Left ventricle myocardium inferior (tissue), 1 donor: ENCODE measurements around the gene SCRG1. TPM values are rescaled to one million over a fixed set of nuclear protein-coding genes. Genes with fewer than 3 reads are reported as not detected.

Experiments
- DNase-seq: peaks from one replicate; pipeline ENCODE4 v3.0.0-alpha.2; 2020
- H3K27ac ChIP-seq: fragments of 200-600 bp; replicated peaks from 2 replicates; pipeline ENCODE4 v1.8.0; 2021
- H3K27me3 ChIP-seq: fragments of 200-600 bp; 2 replicates; pipeline ENCODE4 v1.8.0; 2021; ENCODE audit warnings: low read depth
- H3K36me3 ChIP-seq: fragments of 200-600 bp; 2 replicates; pipeline ENCODE4 v1.8.0; 2021
- H3K4me1 ChIP-seq: fragments of 200-600 bp; 2 replicates; pipeline ENCODE4 v1.8.0; 2021
- H3K4me3 ChIP-seq: fragments of 200-600 bp; 2 replicates; pipeline ENCODE4 v1.8.0; 2021; ENCODE audit warnings: mild to moderate bottlenecking, moderate library complexity
- H3K9me3 ChIP-seq: fragments of 200-600 bp; replicated peaks from 2 replicates; pipeline ENCODE4 v1.8.0; 2021
- CTCF ChIP-seq: fragments of 200-600 bp; IDR thresholded peaks from 2 replicates; pipeline ENCODE4 v1.8.0; 2021; ENCODE audit warnings: antibody characterized with exemption, mild to moderate bottlenecking, borderline replicate concordance
- intact Hi-C: fragments of 100-400 bp; cut with micrococcal nuclease; formaldehyde crosslinking; loops from one replicate; pipeline ENCODE4 v1.11.0; 2022
- total RNA-seq: library from RNA; stranded (reverse); fragmentation: NEBNext Ultra II Directional; extraction: Animal tissue kit (Norgen Biotek cat#: 25700); gene quantifications from one replicate; pipeline ENCODE4 v1.2.1, GENCODE V29; 2021
- donor health status: DM: no; HTN: yes; CAD: no; lungs with severe emphysema.

The SCRG1 gene
- total RNA-seq, 1 donor from 2014 or later = 0.41 TPM

- no peak for TF ChIP-seq CTCF
- DNase-seq = no peak
- intact Hi-C loops = no loop called here
Measured at GRCh38 chr4:173345648-173346047, 53.3 kb downstream of the SCRG1 start.

GRCh38 chr4:173343832-173344397 is 55.0 kb downstream of the SCRG1 start:
- no peaks in the 10 kb centered on the region for H3K4me1 ChIP-seq
- peak overlapping the region; percentile 47 for H3K27ac ChIP-seq
- no peaks in the 10 kb centered on the region for H3K27me3 ChIP-seq
- DNase-seq = no peak
- TF ChIP-seq CTCF = no peak
- no peak overlapping the region for H3K4me3 ChIP-seq
- intact Hi-C loops = no loop called here
- no peaks in the 10 kb centered on the region for H3K9me3 ChIP-seq
- H3K36me3 ChIP-seq = no peaks in the 10 kb centered on the region

More at GRCh38 chr4:173345648-173346047, 53.3 kb downstream of the SCRG1 start:
- Histone ChIP-seq H3K4me3 (no peak overlapping the region), H3K4me1 (no peaks in the 10 kb centered on the region), H3K9me3 (no peaks in the 10 kb centered on the region), H3K27ac (no peak overlapping the region), H3K36me3 (no peaks in the 10 kb centered on the region), H3K27me3 (no peaks in the 10 kb centered on the region)

GRCh38 chr4:173337463-173337862 is 61.5 kb downstream of the SCRG1 start:
- Histone ChIP-seq H3K27ac (no peak overlapping the region), H3K36me3 (peaks cover 5% of the 10 kb centered on the region), H3K9me3 (no peaks in the 10 kb centered on the region), H3K27me3 (no peaks in the 10 kb centered on the region), H3K4me3 (no peak overlapping the region), H3K4me1 (peaks cover 29% of the 10 kb centered on the region)
- DNase-seq = no peak
- no peak for TF ChIP-seq CTCF
- intact Hi-C loops = no loop called here

GRCh38 chr4:173334891-173335752 is 63.8 kb downstream of the SCRG1 start:
- DNase-seq = peak; percentile 60
- Histone ChIP-seq H3K27ac (peak overlapping the region; percentile 99), H3K27me3 (no peaks in the 10 kb centered on the region), H3K4me3 (peak overlapping the region; percentile 94), H3K9me3 (no peaks in the 10 kb centered on the region), H3K36me3 (peaks cover 28% of the 10 kb centered on the region), H3K4me1 (peaks cover 48% of the 10 kb centered on the region)
- intact Hi-C loops = loop anchor here (5.0 kb wide), 1 partner anchor 37 kb away; the partner anchor contains the start of gene SAP30
- no peak for TF ChIP-seq CTCF

Other genes with a start within 250 kb of the SCRG1 start
- gene GALNT7, start 230.3 kb downstream of the SCRG1 start, total RNA-seq = 6.1 TPM
- 39.4 TPM for gene HMGB2, start 64.8 kb downstream of the SCRG1 start, total RNA-seq
- gene SAP30, start 28.2 kb downstream of the SCRG1 start, total RNA-seq = 16.5 TPM
- gene HAND2, start 131.1 kb upstream of the SCRG1 start, total RNA-seq = 117 TPM